ENCODE data around the gene ABCD3. TPM values are rescaled to one million over a fixed set of nuclear protein-coding genes. Genes with fewer than 3 reads are reported as not detected.

ABCD3 gene
- total and polyA plus RNA-seq, 2 of the 8 experiments (the other 6 are each of a cell fraction or from before 2014, with no cell fraction given) = 6.6 to 29.4 TPM

DNA sequence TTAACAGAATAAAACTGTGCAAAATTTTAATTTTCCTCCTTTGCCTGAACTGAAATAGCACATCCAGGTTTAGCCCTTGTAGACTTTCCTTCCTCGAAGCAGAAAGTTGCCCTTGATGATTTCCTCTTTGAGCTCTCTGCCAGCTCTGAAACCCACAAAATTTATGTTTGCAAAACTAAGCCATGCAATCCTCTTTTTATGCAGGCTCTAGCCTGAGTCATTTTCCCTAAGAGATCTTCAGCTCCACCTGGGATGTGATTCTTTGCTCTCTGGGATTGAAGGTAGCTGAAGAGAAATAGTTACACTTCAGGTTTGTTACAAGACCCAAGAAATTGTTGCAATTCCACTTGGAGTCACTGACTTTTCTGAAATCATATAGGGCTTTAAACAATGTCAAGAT, 124.8 kb downstream of the ABCD3 start (continued):
- TF ChIP-seq RXRA (IDR thresholded peaks at IDR 0.05; ENCODE audit: insufficient read depth, low read depth, low read length) (no peak), SUZ12 (IDR thresholded peaks at IDR 0.05; ENCODE audit: low read length) (no peak), YY1 (IDR thresholded peaks at IDR 0.05; ENCODE audit: low read depth, low read length) (no peak), TBP (IDR thresholded peaks at IDR 0.05; ENCODE audit: low read depth, low read length) (no peak), POLR2A (IDR thresholded peaks at IDR 0.05; ENCODE audit: control extremely low read depth in 1 of 2, low read depth in 2 of 2, low read length in 2 of 2) (no peak), SRF (IDR thresholded peaks at IDR 0.05; ENCODE audit: low read depth, low read length) (no peak)
